Adrenal gland (tissue), 5 donors: ENCODE measurements around the gene RNF138.

Experiments
- POLR2A ChIP-seq, 2 donors: fragments of 450-650 bp; IDR thresholded peaks; one replicate each; pipeline ENCODE4 v1.6.1; 2017; ENCODE audit warnings: antibody characterized with exemption in 2 of 2, mild to moderate bottlenecking in 2 of 2, moderate library complexity in 1 of 2
- TF ChIP-seq, protein P1 (sequence below), 6 experiments: fragments of 450-650 bp in 4 of 6; fragments of 200-600 bp in 2 of 6; sonication (generic) in 1 of 6; IDR thresholded peaks; 1 replicate in 5 of 6; 2 replicates in 1 of 6; pipeline versions ENCODE4 v1.5.1 to v1.8.0; 2016 to 2021; ENCODE audit warnings: antibody characterized with exemption in 6 of 6, mild to moderate bottlenecking in 2 of 6, moderate library complexity in 1 of 6
- donor health status: DM: no; HTN: no; CAD: no.

DNA sequence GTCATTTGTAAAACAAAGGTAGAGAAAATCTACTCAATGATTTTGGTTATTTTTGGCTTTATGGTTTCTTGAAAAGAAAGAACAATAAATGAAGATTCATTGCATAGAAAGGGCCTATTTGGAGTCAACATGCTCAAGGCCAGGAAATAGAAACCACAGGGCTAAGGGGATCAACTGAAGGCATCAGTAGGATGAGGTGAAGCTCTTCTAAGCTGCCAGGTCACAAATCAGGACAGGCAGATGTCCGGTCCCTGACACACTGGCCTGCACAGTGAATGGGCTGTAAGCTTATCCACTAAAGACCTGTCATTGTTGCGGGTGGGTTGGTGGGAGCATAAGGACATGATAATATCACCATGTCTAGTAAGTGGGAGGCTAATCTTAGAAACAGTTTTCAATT is 31.6 kb upstream of the RNF138 start:
- TF ChIP-seq POLR2A (IDR thresholded peaks at IDR 0.05): no peak
- TF ChIP-seq, protein P1, sequence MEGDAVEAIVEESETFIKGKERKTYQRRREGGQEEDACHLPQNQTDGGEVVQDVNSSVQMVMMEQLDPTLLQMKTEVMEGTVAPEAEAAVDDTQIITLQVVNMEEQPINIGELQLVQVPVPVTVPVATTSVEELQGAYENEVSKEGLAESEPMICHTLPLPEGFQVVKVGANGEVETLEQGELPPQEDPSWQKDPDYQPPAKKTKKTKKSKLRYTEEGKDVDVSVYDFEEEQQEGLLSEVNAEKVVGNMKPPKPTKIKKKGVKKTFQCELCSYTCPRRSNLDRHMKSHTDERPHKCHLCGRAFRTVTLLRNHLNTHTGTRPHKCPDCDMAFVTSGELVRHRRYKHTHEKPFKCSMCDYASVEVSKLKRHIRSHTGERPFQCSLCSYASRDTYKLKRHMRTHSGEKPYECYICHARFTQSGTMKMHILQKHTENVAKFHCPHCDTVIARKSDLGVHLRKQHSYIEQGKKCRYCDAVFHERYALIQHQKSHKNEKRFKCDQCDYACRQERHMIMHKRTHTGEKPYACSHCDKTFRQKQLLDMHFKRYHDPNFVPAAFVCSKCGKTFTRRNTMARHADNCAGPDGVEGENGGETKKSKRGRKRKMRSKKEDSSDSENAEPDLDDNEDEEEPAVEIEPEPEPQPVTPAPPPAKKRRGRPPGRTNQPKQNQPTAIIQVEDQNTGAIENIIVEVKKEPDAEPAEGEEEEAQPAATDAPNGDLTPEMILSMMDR (IDR thresholded peaks at IDR 0.05): no peak
